Gastrocnemius medialis (tissue), 4 donors: Measurements from ENCODE around the gene MEGF6.

ENCODE experiments used
- CTCF ChIP-seq, 5 experiments: fragments of 450-650 bp in 3 of 5; fragments of 200-600 bp in 2 of 5; sonication (generic) in 2 of 5; IDR thresholded peaks in 4 of 5; conservative IDR thresholded peaks in 1 of 5; 1 replicate in 4 of 5; 2 replicates in 1 of 5; pipeline ENCODE4 v1.5.1; 2016 to 2019; ENCODE audit warnings: antibody characterized with exemption in 5 of 5, mild to moderate bottlenecking in 3 of 5, moderate library complexity in 3 of 5
- POLR2A ChIP-seq, 2 donors: fragments of 450-650 bp; IDR thresholded peaks; one replicate each; pipeline ENCODE4 v1.6.1; 2017; ENCODE audit warnings: antibody characterized with exemption in 2 of 2, mild to moderate bottlenecking in 2 of 2, moderate library complexity in 2 of 2

GRCh38 chr1:3531928-3532327 lies 79.4 kb downstream of the MEGF6 start:
- TF ChIP-seq CTCF (IDR thresholded peaks at IDR 0.05 in 4 of 5, conservative IDR thresholded peaks at IDR 0.05 in 1 of 5), result no peak
- TF ChIP-seq POLR2A (IDR thresholded peaks at IDR 0.05), result no peak
